AG04449 (cell line): ENCODE results near the gene PRSS2.

Experiments used
- CTCF ChIA-PET: fragments of 350-600 bp; formaldehyde crosslinking; extraction: SDS; loops from one replicate; lab custom pipeline; 2021; ENCODE audit warnings: antibody characterized with exemption; lab: Yijun Ruan, JAX
- POLR2A ChIA-PET: fragments of 400-600, 350-600 bp; formaldehyde crosslinking; extraction: SDS; loops from one replicate; lab custom pipeline; 2020; ENCODE audit warnings: antibody characterized with exemption, inconsistent platforms; lab: Yijun Ruan, JAX
- DNase-seq: peaks from one replicate; pipeline ENCODE4 v3.0.0-alpha.2; 2010; ENCODE audit warnings: low read depth, low spot score
- H3K4me3 ChIP-seq: 2 replicates; pipeline ENCODE4 v1.5.1; 2011; ENCODE audit warnings: low read depth, mild to moderate bottlenecking, control low read depth, low read length
- TF ChIP-seq, protein P1 (sequence below): IDR thresholded peaks from one replicate; pipeline ENCODE4 v1.5.1; 2011; ENCODE audit warnings: mild to moderate bottlenecking, moderate library complexity, low read length, control low read depth, inconsistent platforms; ENCODE audit not compliant: insufficient read depth; ENCODE audit errors: missing control alignments

Gene PRSS2

GRCh38 chr7:142808802-142809583, 38.2 kb downstream of the PRSS2 start:
- ChIA-PET CTCF (interaction anchor here (0.6 to 7.8 kb wide), 12 partner anchors 9 to 396 kb away, joined by 3 to 90 read pairs (median 12); no protein-coding TSS in a partner anchor), POLR2A (interaction anchor here (0.6 kb wide), 1 partner anchor 95 kb away, joined by 4 read pairs; no protein-coding TSS in a partner anchor)
- no peak for DNase-seq
- no peak overlapping the region for H3K4me3 ChIP-seq
- TF ChIP-seq, protein P1, sequence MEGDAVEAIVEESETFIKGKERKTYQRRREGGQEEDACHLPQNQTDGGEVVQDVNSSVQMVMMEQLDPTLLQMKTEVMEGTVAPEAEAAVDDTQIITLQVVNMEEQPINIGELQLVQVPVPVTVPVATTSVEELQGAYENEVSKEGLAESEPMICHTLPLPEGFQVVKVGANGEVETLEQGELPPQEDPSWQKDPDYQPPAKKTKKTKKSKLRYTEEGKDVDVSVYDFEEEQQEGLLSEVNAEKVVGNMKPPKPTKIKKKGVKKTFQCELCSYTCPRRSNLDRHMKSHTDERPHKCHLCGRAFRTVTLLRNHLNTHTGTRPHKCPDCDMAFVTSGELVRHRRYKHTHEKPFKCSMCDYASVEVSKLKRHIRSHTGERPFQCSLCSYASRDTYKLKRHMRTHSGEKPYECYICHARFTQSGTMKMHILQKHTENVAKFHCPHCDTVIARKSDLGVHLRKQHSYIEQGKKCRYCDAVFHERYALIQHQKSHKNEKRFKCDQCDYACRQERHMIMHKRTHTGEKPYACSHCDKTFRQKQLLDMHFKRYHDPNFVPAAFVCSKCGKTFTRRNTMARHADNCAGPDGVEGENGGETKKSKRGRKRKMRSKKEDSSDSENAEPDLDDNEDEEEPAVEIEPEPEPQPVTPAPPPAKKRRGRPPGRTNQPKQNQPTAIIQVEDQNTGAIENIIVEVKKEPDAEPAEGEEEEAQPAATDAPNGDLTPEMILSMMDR = no peak

DNA sequence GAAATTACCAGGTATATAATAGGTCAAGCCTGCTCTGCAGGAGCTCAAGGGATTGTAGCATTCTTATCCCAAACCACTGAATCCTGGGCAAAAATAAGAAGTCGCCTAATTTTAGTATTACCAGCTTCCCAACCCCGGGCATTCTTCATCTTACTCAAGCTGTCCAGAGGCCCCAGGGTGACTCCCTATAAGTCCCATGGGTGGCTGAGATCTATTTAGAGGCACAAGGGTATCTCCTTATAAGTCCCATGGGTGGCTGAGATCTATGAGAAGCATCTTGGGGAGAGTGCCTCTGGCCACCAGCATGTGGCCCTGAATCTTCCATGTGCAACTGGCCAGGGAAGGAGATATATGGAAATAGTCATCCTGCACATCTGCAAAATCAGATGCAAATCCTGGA, 38.9 kb downstream of the PRSS2 start:
- no peak for DNase-seq
- CTCF ChIA-PET = interaction anchor here (0.9 to 7.8 kb wide), 13 partner anchors 11 to 390 kb away, joined by 3 to 90 read pairs (median 20); no protein-coding TSS in a partner anchor
- no peak overlapping the region for H3K4me3 ChIP-seq
- TF ChIP-seq, protein P1 = no peak
- POLR2A ChIA-PET = interaction anchor here (0.6 kb wide), 1 partner anchor 95 kb away, joined by 4 read pairs; no protein-coding TSS in a partner anchor

DNA sequence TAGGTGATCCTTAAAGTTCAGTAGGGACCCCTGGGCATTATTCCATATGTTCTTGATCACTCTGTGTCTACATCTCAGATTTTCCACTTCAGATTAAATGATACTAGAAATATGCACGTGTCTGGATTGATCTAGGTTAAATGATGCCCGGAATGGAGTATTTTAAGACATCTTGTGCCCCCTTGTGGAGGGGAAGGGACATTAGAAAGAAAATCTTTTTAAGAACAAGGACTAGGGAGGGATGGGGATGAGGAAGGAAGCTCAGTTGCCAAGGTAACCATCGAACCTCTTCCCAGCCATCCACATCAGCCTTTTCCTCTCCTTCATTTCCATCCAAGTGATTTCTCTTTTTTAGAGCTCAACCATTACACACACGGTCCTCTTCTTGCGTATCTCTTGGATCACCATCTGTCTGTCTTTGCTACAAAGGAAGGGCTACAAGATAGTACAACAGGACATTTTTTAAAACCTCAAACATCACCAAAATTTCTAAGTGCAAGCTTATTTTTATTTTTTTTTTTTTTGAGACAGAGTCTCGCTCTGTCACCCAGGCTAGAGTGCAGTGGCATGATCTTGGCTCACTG, 40.5 kb downstream of the PRSS2 start:
- ChIA-PET POLR2A (no interaction called here), CTCF (interaction anchor here (0.6 to 7.8 kb wide), 44 partner anchors 9 to 472 kb away, joined by 3 to 90 read pairs (median 4); no protein-coding TSS in a partner anchor)
- H3K4me3 ChIP-seq = no peak overlapping the region
- TF ChIP-seq, protein P1 = peak; percentile 41
- DNase-seq = no peak

GRCh38 chr7:142812437-142813215, 41.9 kb downstream of the PRSS2 start:
- H3K4me3 ChIP-seq = no peak overlapping the region
- DNase-seq = no peak
- TF ChIP-seq, protein P1 = no peak
- ChIA-PET CTCF (interaction anchor here (0.8 to 7.8 kb wide), 17 partner anchors 8 to 436 kb away, joined by 3 to 90 read pairs (median 11); no protein-coding TSS in a partner anchor), POLR2A (no interaction called here)

DNA sequence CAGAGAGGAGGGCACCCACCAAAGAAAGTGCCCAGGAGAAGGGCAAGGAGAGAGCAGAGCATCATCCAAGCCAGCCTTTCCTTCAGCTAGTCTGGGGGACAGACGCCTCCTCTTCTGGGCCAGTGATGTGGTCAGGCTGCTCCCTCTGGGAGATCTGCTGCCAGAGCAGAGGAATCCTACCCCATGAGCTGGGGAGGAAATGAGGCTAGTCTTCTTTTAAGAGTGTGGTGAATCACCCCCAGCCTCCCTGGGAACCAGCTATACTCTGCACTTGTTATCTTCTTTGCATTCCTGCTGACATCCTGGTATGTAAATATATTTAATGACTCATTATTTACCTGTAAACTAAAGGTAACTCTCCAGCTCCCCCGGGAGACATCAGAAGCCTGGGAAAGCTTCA, 42.5 kb downstream of the PRSS2 start:
- peak; percentile 59 for DNase-seq
- ChIA-PET POLR2A (no interaction called here), CTCF (interaction anchor here (0.8 to 7.8 kb wide), 16 partner anchors 16 to 437 kb away, joined by 3 to 90 read pairs (median 8); no protein-coding TSS in a partner anchor)
- TF ChIP-seq, protein P1 = no peak
- no peak overlapping the region for H3K4me3 ChIP-seq
